ENCODE results near the gene DOP1B.

DNA sequence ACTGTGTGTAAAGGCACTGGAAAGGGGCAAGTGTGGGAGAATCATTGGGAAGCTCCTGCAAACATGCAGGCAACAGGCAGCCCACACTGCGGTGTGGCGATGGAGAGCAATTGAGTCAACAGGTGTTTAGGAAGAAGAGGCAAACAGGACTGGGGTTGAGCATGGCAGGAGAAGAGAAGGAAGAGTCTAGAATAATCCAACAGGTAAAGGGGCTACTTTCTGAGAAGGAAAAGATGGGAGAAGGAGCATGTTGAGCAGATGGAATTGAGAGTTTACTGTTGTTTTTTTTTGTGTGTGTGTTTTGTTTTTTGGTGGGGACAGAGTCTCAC, 4.2 kb downstream of the DOP1B start:
- TF ChIP-seq POLR2AphosphoS5 (IDR thresholded peaks at IDR 0.05; ENCODE audit: low read depth, low read length), result no peak
- TF ChIP-seq, protein P1, sequence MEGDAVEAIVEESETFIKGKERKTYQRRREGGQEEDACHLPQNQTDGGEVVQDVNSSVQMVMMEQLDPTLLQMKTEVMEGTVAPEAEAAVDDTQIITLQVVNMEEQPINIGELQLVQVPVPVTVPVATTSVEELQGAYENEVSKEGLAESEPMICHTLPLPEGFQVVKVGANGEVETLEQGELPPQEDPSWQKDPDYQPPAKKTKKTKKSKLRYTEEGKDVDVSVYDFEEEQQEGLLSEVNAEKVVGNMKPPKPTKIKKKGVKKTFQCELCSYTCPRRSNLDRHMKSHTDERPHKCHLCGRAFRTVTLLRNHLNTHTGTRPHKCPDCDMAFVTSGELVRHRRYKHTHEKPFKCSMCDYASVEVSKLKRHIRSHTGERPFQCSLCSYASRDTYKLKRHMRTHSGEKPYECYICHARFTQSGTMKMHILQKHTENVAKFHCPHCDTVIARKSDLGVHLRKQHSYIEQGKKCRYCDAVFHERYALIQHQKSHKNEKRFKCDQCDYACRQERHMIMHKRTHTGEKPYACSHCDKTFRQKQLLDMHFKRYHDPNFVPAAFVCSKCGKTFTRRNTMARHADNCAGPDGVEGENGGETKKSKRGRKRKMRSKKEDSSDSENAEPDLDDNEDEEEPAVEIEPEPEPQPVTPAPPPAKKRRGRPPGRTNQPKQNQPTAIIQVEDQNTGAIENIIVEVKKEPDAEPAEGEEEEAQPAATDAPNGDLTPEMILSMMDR (IDR thresholded peaks at IDR 0.05), result no peak
